ENCODE results near the gene CEP112.

Gene CEP112

DNA sequence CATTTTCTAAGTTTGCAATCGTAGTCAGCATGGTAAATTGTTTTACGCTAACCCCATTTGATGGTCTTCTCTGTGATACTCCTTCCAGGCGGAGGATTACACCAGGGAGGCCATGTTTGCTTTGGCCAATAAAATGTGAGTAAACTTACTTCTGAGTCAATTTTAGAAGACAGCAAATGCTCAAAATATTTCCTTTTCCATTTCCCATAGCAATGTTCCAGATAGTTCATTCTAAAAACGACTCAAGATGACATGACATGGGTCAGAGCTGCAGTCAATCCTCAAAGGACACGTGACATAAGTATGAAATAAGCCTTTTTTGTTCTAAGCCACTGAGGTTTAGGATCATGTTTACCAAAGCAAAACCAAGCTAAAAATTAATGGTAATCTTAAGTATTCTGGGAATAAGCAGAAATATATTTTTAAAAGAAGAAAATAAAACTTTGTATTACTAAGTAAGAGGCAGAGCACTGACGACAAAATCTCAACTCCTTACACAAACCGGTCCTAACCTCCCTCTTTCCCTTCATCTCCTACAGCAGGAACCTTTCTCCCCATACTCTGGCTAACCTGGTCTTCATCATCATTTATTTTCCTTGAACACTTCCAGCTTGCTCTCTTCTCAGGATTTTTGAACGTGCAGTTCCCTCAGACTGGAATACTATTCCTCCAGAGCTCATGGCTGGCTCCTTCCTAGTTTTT is 266.2 kb downstream of the CEP112 start:
- no peak for DNase-seq

DNA sequence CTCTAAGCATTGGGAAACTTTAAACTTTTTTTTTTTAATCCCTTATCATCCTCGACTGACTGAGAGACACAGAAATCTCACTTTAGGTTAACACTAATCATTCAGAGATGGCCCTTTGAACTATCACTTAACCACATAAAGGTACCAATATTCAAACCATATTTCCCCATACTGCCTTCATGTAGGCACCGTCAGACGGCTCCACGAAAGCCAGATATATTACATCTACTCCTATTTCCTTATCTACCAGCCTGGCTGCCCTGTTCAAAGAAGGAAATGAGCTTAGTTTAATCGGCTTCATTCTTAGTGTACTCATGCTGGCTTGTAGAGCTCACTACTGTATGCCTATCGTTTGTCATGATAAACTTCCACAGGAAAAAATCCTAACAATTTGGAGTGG is 270.9 kb downstream of the CEP112 start:
- DNase-seq = no peak

DNA sequence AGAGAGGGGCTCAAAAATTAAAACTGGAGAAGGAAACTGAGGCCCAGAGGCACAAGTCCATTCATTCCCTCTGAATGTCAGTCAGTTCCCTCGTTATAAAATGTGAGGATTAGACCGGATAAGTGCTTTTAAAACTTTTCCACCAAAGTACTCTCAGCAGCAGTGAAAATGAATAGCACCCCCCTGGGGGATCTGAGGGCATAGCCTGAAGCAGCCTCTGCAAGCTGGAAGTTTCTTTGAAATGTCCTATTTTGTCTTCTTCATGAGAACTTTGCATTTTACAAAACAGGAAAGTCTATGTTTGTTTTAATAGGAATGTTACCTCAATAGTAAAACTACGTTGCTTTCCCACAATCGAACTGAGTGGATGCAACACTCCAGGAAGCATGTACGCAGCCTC is 273.0 kb downstream of the CEP112 start:
- no peak for DNase-seq

DNA sequence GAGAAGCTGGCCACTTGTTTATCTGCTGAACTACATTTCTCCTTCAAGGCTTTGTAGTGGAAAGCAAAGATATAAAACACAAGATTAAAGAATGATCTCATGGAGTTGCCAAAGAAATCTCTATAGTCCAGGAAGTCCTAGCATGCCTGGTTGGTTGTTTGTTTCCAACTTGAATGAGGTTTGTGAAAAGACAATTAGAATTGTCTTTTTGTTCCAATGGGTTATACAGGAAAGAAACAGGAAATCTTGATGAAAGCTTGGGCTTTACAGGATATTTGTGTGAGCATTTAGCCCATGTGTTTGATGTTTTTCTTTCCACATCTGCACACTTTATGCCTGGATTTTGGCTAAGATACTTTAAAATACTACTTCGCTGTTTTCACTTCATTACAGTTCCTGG is 273.4 kb downstream of the CEP112 start:
- DNase-seq = no peak

DNA sequence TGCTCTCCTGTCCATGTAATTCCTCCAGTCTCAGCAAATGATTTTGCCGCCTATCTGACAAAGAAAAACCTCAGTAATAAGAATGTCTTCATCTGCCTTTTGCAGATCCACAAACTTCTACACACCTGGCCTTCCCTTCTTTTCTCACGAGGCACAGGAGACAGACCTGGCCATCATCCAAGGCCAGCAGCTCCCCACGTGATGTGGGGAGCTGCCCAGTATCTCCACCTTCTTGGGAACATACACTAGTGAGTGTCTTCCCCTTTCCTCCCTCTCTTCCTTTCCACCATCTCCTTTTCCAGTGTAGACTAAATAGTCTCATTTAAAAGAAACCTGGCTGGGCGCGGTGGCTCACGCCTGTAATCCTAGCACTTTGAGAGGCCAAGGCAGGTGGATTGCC is 274.4 kb downstream of the CEP112 start:
- DNase-seq = no peak

DNA sequence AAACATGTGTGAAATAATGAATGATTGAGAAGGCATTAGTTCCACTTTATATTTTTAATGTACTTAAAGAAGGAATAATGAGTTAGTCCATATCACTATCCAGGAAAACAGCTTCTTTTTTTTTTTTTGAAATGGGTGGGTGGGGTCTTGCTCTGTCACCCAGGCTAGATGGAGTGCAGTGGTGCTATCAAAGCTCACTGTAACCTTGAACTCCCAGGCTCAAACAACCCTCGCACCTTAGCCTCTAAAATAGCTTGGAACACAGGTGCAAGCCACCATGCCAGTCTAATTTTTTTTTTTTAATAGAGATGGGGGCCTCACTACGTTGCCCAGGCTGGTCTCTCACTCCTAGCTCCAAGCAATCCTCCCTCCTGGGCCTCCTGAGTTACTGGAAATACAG is 275.5 kb downstream of the CEP112 start:
- no peak for DNase-seq

DNA sequence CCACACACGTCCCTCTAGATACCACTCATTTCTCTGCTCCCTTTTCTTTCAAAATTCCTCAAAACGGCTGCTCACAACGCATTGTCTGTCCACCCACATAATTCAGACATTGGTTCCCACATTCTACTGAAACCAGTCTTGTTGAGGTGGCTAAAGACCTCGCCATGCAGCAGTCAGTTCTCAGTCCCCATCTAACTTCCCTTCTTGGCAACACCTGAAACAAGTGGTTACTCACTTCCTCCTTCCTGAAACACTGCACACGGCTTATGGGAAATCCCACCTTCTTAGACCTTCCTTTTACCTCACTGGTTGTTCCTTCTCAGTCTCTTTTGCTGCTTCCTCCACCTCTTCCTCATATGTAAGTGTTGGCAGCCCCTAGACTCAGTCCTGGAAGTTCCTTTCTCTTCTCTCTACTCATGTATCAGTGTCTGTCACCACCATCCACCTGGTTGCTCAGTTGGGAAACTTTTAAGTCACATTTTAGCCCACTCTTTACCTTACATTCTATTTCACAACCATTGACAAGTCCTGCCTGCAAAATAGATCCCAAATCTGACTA is 277.1 kb downstream of the CEP112 start:
- DNase-seq = peak; percentile 50

DNA sequence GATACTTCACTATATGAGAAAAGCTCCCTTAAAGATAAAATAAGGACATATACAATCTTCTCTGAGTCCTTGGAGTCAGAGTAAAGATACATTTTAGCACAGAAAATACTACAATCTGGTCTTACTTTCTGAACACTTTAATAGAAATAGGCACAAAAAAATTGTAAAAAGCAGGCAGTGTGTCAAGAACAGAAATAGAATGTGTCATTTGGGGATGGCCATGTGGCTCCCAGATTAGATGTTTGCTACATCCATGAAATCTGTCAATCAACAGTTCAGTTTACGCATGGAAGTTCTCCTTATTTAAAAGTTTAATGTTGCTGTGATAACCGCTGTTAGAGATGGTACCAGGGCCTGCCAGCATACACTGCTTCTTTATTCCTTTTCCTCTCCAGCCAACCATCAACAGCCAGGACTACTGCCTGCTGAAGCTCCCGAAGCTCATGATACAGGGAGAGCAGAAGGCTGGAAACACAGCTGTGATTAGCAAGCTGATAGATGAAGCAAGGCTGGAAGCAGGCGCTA is 278.5 kb downstream of the CEP112 start:
- DNase-seq = no peak

DNA sequence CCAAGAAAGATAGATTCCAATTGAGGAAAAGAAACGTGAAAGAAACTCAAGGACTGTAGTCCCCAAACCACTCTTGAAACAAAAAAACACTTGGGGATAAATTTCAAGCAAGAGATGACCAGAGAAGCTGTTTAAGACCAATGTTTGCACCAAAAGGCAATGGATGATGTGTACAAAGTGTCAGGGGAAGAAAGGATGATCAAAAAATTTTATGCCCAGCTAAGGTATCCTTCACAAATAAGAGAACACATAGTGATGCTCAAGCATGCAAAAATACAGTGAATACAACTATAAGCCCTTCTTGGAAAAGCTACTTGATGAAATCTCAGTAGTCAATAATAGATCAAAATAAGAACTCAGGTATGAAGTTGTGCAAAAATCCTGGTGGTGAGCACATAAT is 281.1 kb downstream of the CEP112 start:
- DNase-seq = no peak

DNA sequence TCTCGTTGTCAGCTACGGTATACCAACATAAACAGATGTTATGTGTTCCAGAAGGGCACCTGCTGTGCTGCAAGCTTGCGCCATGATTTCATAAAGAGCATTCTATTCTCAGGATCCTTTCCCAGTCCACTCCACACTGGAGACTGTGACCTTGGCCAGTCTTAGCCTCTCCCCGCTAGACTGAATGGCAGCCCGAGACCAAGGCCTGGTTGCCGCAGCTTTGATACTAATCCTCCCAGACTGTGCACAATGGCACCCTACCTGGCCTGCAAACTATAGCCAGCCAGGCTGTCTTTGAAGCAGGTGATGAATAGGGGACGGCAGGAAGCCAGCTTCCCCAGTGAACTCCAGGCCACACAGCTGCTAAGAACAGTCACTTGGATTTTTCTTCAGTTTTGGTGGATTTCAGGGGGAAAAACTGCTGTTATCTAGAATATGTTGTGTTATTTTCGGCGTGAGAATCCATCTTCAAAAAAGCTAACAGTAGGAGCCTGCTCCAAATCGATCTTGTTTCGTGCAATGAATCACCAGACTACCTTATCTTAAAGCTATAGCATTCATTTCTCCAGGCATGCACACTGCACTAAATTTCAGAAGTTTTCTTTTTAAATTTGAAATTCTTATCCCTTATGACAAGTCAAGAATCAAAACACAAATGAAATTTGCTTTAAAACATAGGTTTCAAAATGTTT is 289.0 kb downstream of the CEP112 start:
- DNase-seq = no peak

DNA sequence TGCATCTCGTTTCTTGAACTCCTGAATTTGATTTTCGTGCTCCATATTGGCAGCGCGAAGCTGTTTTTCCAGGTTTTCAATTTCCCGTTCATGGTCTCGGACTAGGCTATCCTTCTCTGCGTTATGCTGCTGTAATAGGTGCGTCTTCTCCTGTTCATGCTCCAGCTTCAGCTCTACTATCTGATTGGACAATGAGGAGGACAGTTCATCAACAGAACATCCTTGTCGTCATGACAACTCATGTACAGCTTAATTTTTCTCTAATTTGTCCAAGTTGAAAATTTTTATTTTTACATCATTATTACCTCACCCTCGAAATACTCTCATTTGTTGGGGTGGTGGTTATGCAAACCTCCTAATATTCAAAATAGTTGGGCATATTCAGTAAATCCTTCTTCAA is 289.8 kb downstream of the CEP112 start:
- no peak for DNase-seq

DNA sequence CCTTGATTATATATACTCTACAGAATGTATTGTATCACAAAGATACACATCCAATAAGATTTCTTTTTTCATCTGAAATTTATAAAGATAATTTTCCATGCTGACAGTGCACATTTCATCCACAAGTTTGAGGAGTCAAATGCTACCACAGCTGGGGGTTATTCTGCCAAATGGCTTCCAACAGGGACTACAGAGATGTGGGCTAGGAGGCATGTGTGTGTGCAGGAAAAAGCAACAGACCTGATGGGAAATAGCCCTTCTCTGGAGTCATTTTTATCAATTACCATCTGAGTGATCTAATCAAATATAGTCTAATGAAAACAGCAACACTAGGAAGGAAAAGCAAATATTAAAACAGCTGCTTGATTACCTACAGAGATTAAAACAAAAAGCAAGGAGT is 290.5 kb downstream of the CEP112 start:
- DNase-seq = no peak

DNA sequence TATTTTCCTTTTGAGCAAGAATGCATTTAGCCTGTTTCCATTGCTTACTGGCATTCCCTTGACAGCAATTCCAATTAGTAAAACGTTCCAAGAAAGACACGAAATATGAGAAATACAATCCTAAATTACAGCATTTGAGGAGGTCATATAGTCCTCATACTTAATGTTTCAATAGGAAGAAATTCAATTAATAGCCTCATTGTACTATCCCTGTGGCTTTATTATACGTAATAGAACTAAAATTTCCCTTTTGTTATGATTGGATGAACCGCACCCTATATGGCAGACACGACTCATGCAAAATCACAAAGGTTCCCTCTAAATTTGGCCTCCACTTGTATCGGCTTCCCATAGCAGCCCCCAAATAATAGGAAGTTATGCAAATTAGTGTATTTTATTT is 291.7 kb downstream of the CEP112 start:
- no peak for DNase-seq

DNA sequence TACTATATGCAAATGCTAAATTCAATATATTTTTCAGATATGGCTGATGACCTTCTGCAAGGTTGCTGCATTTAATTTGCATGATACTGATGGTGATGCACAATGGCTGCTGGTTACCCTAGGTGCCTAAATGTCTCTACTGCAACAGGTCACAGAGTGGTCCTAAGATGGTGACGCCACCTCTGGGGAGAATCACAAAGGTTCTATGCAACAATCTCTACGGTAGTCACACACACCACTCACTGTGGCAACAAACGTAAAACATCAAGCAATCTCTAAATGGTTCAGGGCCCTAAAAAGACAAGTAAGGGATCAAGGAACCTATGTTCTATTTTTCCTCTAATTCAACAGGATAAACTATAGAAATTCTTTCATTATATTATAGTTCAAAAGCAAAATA is 293.3 kb downstream of the CEP112 start:
- DNase-seq = no peak

DNA sequence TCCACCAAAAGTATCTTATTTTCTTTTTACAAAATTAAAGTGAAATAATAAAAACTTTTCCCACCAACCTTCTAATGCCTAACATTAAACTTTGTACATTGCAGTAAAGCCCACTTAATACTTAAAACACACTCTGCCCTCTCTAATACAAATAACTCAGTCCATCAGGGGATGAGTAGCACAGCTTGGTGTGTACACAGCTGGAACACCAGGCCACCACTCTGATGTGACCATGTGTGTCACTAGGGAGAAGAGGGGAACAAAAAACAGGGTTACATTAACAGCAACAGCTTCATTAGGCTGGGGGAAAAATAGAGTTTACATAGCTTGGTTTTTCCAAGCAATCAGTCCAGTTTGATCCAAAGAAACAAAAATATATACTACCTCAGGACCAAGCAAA is 295.0 kb downstream of the CEP112 start:
- DNase-seq = no peak

DNA sequence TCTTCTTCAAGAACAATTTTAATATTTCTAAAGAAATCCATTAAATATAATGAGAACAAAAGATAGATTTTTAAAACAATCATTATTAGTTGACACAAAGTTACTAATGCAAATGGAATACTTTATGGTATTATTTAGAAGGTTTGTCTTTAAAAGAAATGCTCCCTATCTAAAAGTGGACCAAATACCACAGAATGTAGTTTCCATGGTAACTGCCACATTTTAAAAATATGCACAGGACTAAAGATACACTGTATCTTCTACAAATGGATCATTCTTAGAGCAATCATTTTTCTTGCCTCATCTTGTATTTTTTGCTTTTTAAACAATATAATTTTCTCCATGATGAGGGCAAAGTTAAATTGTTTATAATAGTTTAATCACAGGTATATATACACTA is 296.0 kb downstream of the CEP112 start:
- no peak for DNase-seq

DNA sequence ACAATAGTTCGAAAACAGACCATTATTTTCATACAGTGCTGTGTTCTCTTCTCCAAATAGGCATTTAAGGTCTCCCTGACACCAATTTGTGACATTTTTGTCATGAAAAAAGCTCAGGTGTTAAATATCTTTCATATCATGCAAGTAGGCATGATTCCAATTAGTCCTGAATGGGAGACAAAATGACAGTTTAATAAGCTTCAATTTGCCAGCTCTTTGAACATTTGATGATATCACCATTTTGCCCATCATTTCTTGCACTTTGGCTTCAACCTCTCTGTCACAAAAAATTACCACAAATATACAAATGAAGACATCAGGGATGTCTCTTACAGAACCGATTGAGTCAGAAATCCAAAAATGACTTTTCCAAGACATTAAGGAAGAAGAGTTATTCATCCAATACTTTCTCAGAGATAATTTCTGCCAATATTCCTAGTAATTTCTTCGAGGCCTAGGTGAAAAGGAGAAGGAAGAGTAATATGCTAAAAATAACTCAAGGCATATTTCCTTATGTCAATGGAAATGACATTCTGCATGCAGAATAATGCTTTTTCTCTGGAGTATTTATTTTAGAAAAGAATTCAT is 298.1 kb downstream of the CEP112 start:
- DNase-seq = no peak

DNA sequence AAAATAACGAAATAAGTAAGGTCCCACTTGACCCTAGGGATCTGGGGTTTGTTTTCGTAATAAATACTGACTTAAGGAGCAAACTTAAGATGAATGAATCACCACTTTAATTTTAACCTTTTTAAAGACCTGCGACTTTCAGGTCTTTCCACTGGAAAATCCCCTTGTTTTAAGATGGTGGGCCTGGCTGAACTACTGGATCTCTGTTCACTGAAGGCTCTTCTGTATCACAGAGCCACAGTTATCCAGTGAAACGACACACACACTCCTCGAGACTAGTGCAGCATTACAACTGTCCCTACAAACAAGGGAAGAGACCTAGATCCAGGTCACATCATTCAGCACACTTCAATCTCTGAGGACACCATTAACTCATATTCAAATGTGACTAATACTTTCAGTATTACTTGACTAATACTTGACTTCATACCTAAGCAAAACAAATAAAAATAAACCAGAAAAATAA is 299.0 kb downstream of the CEP112 start:
- peak; percentile 1 for DNase-seq

DNA sequence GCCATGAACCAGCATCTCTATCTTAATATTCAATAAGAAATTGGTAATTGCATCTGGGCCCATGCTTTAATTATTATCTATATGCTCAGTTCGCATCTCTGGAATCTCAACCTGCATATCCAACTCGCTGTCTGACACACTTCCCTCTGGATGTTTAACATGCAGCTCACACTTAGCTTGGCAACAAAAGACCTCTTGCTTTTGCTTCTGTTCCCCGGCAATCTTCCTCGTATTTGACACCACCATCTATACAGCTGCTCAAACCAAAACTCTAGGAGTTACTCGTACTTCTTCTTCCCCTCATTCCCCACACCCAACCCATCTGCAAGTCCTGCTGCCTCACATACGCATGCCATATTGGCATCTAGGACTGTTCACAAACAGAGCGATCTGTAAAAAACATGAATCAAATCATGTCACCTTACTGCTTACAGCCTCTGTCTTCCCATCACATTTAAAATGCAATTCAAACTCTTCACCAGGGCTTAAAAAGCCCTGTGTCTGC is 300.6 kb downstream of the CEP112 start:
- no peak for DNase-seq

DNA sequence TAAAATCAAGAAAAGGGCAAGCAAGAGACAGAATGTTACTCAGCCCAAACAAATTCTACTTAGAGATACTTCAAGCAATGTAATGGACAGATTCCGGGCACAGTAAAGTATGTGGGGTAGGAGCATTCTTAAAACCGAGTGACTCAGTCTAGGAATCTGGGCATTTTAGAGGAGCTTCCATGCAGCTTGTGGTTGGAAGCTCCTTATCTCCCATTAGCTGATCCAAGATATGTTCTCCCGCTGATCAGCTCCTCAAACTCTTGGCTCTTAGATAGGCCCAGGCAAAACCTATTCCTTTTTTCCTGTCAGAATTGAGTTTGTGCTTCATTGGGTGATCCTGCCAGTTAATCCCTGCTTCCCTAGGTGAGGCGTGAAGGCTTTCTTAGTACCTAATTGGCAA is 303.3 kb downstream of the CEP112 start:
- no peak for DNase-seq

DNA sequence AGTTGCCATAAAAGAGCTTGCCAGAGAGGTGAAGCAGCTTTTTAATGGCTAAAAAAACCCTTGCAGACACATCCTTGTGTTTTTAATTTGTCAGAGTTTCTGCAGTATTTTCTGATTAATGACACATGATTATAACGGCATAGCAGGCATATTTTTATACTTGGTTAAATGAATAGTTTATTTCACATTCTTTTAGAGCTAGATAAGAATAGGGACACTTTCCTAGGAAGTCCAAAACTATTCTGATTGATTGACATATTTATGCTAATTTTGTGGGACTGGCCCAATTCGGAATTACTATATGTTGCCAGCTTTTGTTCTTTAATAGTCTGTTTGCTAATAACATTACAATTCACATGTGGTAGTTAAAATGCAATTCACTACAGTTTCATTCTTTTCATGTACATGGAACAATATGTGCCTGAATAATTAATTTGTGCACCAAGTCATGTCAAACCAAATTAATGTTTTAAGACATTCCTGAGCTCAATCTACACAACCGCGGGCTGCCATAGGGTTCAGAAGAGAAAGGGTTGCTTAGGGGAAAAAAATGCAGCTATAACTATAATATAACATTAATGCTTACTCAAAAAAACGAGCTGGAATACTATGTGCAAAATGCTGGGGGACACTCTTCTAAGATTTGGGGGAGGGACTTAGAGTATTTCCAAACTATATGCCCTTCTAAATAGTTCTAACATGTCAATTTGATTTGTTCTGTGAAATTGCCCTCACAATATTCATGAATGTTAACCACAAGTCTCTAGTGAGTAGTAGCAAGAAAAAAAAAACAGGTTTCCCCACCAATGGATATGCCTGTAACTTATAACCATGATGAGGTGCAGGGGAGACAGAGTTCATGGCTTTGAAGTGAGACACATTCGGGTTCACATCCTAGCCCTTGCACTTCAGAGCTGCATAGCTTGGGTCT is 305.4 kb downstream of the CEP112 start:
- DNase-seq = no peak

DNA sequence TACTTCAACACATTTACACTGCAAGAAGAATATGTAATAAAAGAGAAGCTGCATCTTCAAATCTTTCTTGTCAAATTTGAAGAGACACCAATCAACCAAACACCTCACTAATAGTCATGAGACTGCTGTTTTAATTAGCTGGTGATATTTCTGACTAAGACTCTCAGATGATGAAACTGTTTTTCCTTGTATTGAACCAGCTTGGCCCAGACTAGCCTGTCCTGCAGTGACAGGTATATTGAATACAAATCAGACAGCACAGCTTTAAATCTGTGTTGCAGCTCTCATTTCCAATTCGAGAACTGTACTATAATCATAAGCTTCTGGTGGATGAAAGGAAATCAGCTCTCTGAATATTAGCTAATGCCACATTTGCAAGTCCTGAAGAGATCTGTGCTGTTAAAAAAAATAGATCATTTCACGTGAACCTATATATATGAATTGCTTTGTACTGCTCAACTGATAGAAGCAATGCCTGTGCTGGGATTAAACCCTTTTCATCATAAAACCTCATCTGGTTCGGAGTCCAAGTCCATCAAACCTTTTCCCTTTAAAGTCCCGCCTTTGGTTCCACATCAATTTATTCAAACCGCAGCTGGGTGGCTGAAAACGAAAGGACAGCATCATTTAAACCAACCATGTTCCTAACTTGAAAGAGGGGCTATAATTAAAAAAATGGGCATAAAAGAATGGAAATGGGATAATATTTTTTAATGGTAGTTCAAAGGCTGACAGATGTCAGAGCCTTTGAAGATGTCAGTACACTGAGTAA is 306.2 kb downstream of the CEP112 start:
- DNase-seq = no peak
